ENCODE results near the gene SGO2.

SGO2 gene

GRCh38 chr2:200509235-200509611 lies 16.8 kb upstream of the SGO2 start:
- Histone ChIP-seq H3K27me3 (ENCODE audit: insufficient read depth, low read length, poor library complexity) (no peaks in the 10 kb centered on the region), H3K23ac (ENCODE audit: low read length) (no peak overlapping the region), H3K9ac (ENCODE audit: low read length) (peak overlapping the region; percentile 75), H3K4me2 (ENCODE audit: low read length) (peak overlapping the region; percentile 52), H3K36me3 (ENCODE audit: control insufficient read depth, insufficient read depth, low read length) (no peaks in the 10 kb centered on the region), H3K4me3 (ENCODE audit: low read length) (peak overlapping the region; percentile 41), H3K4me1 (ENCODE audit: control insufficient read depth, low read depth, low read length) (peaks cover 4% of the 10 kb centered on the region), H3K56ac (ENCODE audit: low read length) (peak overlapping the region; percentile 84), H3K79me2 (ENCODE audit: control insufficient read depth, insufficient read depth, low read length) (no peaks in the 10 kb centered on the region), H3K27ac (ENCODE audit: low read depth, low read length) (no peak overlapping the region), H3K79me1 (ENCODE audit: low read length) (no peaks in the 10 kb centered on the region), H2BK5ac (ENCODE audit: low read length) (no peak overlapping the region), H2BK120ac (ENCODE audit: low read depth, low read length) (no peak overlapping the region), H2BK15ac (replicated peaks; ENCODE audit: low read depth) (no peak overlapping the region), H3K18ac (ENCODE audit: low read length) (peak overlapping the region; percentile 97), H4K8ac (ENCODE audit: low read depth, low read length) (no peak overlapping the region), H2AK5ac (ENCODE audit: low read length) (peak overlapping the region; percentile 56), H3K4ac (ENCODE audit: low read depth, low read length) (peak overlapping the region; percentile 98), H4K5ac (ENCODE audit: low read length) (no peak overlapping the region)
- DNase-seq = peak; percentile 12
- no CpG with 5 or more reads among the region's 8 CpGs for WGBS (ENCODE audit: extremely low coverage, insufficient coverage, low lambda C conversion rate)

GRCh38 chr2:200509612-200510433 lies 16.2 kb upstream of the SGO2 start, which contains the start of gene KCTD18:
Gene KCTD18, minus strand, starts transcription at chr2:200510068. Its CDS starts 3,052 bp downstream, at chr2:200507016.
- Histone ChIP-seq H3K79me1 (ENCODE audit: low read length) (no peaks in the 10 kb centered on the region), H3K23ac (ENCODE audit: low read length) (no peak within 1 kb of the TSS), H4K8ac (ENCODE audit: low read depth, low read length) (peak within 1 kb of the TSS; percentile 82), H3K4me2 (ENCODE audit: low read length) (peak within 1 kb of the TSS; percentile 78), H3K4me3 (ENCODE audit: low read length) (peak within 1 kb of the TSS; percentile 48), H3K36me3 (ENCODE audit: control insufficient read depth, insufficient read depth, low read length) (no peaks in the 10 kb centered on the region), H2BK15ac (replicated peaks; ENCODE audit: low read depth) (no peak within 1 kb of the TSS), H3K79me2 (ENCODE audit: control insufficient read depth, insufficient read depth, low read length) (no peaks in the 10 kb centered on the region), H4K5ac (ENCODE audit: low read length) (no peak within 1 kb of the TSS), H3K18ac (ENCODE audit: low read length) (peak within 1 kb of the TSS; percentile 97), H3K27ac (ENCODE audit: low read depth, low read length) (no peak within 1 kb of the TSS), H3K27me3 (ENCODE audit: insufficient read depth, low read length, poor library complexity) (no peaks in the 10 kb centered on the region), H3K4me1 (ENCODE audit: control insufficient read depth, low read depth, low read length) (peaks cover 4% of the 10 kb centered on the region), H2BK120ac (ENCODE audit: low read depth, low read length) (no peak within 1 kb of the TSS), H3K9ac (ENCODE audit: low read length) (peak within 1 kb of the TSS; percentile 75), H2BK5ac (ENCODE audit: low read length) (no peak within 1 kb of the TSS), H2AK5ac (ENCODE audit: low read length) (peak within 1 kb of the TSS; percentile 56), H3K56ac (ENCODE audit: low read length) (peak within 1 kb of the TSS; percentile 87), H3K4ac (ENCODE audit: low read depth, low read length) (peak within 1 kb of the TSS; percentile 98)
- no CpG with 5 or more reads among the region's 78 CpGs for WGBS (ENCODE audit: extremely low coverage, insufficient coverage, low lambda C conversion rate)
- DNase-seq = peak; percentile 90

GRCh38 chr2:200515155-200515554 lies 10.9 kb upstream of the SGO2 start:
- no peaks in the 10 kb centered on the region for H3K79me1 ChIP-seq (ENCODE audit: low read length)
- no peak overlapping the region for H3K27ac ChIP-seq (ENCODE audit: low read depth, low read length)
- no peak overlapping the region for H4K5ac ChIP-seq (ENCODE audit: low read length)
- no CpG with 5 or more reads among the region's 1 CpG for WGBS (ENCODE audit: extremely low coverage, insufficient coverage, low lambda C conversion rate)
- H3K27me3 ChIP-seq (ENCODE audit: insufficient read depth, low read length, poor library complexity) = no peaks in the 10 kb centered on the region
- H3K36me3 ChIP-seq (ENCODE audit: control insufficient read depth, insufficient read depth, low read length) = no peaks in the 10 kb centered on the region
- H2BK120ac ChIP-seq (ENCODE audit: low read depth, low read length) = no peak overlapping the region
- no peak overlapping the region for H3K56ac ChIP-seq (ENCODE audit: low read length)
- no peak overlapping the region for H2BK15ac ChIP-seq (replicated peaks; ENCODE audit: low read depth)
- no peak overlapping the region for H3K9ac ChIP-seq (ENCODE audit: low read length)
- H3K4me3 ChIP-seq (ENCODE audit: low read length) = no peak overlapping the region
- no peak overlapping the region for H3K18ac ChIP-seq (ENCODE audit: low read length)
- no peak overlapping the region for H3K4ac ChIP-seq (ENCODE audit: low read depth, low read length)
- H2AK5ac ChIP-seq (ENCODE audit: low read length) = no peak overlapping the region
- no peak overlapping the region for H4K8ac ChIP-seq (ENCODE audit: low read depth, low read length)
- no peak overlapping the region for H3K23ac ChIP-seq (ENCODE audit: low read length)
- peaks cover 2% of the 10 kb centered on the region for H3K4me1 ChIP-seq (ENCODE audit: control insufficient read depth, low read depth, low read length)
- H2BK5ac ChIP-seq (ENCODE audit: low read length) = no peak overlapping the region
- no peak for DNase-seq
- H3K79me2 ChIP-seq (ENCODE audit: control insufficient read depth, insufficient read depth, low read length) = no peaks in the 10 kb centered on the region
- no peak overlapping the region for H3K4me2 ChIP-seq (ENCODE audit: low read length)

GRCh38 chr2:200523158-200523557 lies 2.8 kb upstream of the SGO2 start:
- H3K9ac ChIP-seq (ENCODE audit: low read length) = no peak overlapping the region
- H3K4me3 ChIP-seq (ENCODE audit: low read length) = no peak overlapping the region
- H3K56ac ChIP-seq (ENCODE audit: low read length) = no peak overlapping the region
- WGBS (ENCODE audit: extremely low coverage, insufficient coverage, low lambda C conversion rate) = no CpG with 5 or more reads among the region's 3 CpGs
- no peak overlapping the region for H3K18ac ChIP-seq (ENCODE audit: low read length)
- no peak overlapping the region for H4K8ac ChIP-seq (ENCODE audit: low read depth, low read length)
- H3K4me1 ChIP-seq (ENCODE audit: control insufficient read depth, low read depth, low read length) = peaks cover 4% of the 10 kb centered on the region
- peaks cover 9% of the 10 kb centered on the region for H3K79me1 ChIP-seq (ENCODE audit: low read length)
- H3K27ac ChIP-seq (ENCODE audit: low read depth, low read length) = no peak overlapping the region
- H3K4ac ChIP-seq (ENCODE audit: low read depth, low read length) = no peak overlapping the region
- H4K5ac ChIP-seq (ENCODE audit: low read length) = no peak overlapping the region
- no peak for DNase-seq
- H3K36me3 ChIP-seq (ENCODE audit: control insufficient read depth, insufficient read depth, low read length) = no peaks in the 10 kb centered on the region
- no peak overlapping the region for H2AK5ac ChIP-seq (ENCODE audit: low read length)
- H2BK120ac ChIP-seq (ENCODE audit: low read depth, low read length) = no peak overlapping the region
- no peak overlapping the region for H2BK15ac ChIP-seq (replicated peaks; ENCODE audit: low read depth)
- no peak overlapping the region for H3K4me2 ChIP-seq (ENCODE audit: low read length)
- no peak overlapping the region for H3K23ac ChIP-seq (ENCODE audit: low read length)
- no peaks in the 10 kb centered on the region for H3K27me3 ChIP-seq (ENCODE audit: insufficient read depth, low read length, poor library complexity)
- peaks cover 6% of the 10 kb centered on the region for H3K79me2 ChIP-seq (ENCODE audit: control insufficient read depth, insufficient read depth, low read length)
- H2BK5ac ChIP-seq (ENCODE audit: low read length) = no peak overlapping the region

GRCh38 chr2:200523604-200524003 lies 2.4 kb upstream of the SGO2 start:
- Histone ChIP-seq H3K36me3 (ENCODE audit: control insufficient read depth, insufficient read depth, low read length) (no peaks in the 10 kb centered on the region), H3K4me3 (ENCODE audit: low read length) (no peak overlapping the region), H3K9ac (ENCODE audit: low read length) (no peak overlapping the region), H3K79me2 (ENCODE audit: control insufficient read depth, insufficient read depth, low read length) (peaks cover 9% of the 10 kb centered on the region), H4K5ac (ENCODE audit: low read length) (no peak overlapping the region), H3K4me1 (ENCODE audit: control insufficient read depth, low read depth, low read length) (peaks cover 4% of the 10 kb centered on the region), H3K79me1 (ENCODE audit: low read length) (peaks cover 12% of the 10 kb centered on the region), H2BK120ac (ENCODE audit: low read depth, low read length) (no peak overlapping the region), H3K18ac (ENCODE audit: low read length) (no peak overlapping the region), H4K8ac (ENCODE audit: low read depth, low read length) (no peak overlapping the region), H3K4me2 (ENCODE audit: low read length) (no peak overlapping the region), H3K27ac (ENCODE audit: low read depth, low read length) (no peak overlapping the region), H3K23ac (ENCODE audit: low read length) (no peak overlapping the region), H2BK15ac (replicated peaks; ENCODE audit: low read depth) (no peak overlapping the region), H2BK5ac (ENCODE audit: low read length) (no peak overlapping the region), H3K4ac (ENCODE audit: low read depth, low read length) (no peak overlapping the region), H2AK5ac (ENCODE audit: low read length) (no peak overlapping the region), H3K27me3 (ENCODE audit: insufficient read depth, low read length, poor library complexity) (no peaks in the 10 kb centered on the region), H3K56ac (ENCODE audit: low read length) (no peak overlapping the region)
- WGBS (ENCODE audit: extremely low coverage, insufficient coverage, low lambda C conversion rate) = no CpG with 5 or more reads among the region's 2 CpGs
- no peak for DNase-seq

All from mesendoderm (in vitro differentiated cells).